Stomach (tissue), 4 donors: ENCODE results near the gene UCN2.

Experiments used
- EP300 ChIP-seq: sonication (generic); formaldehyde crosslinking; IDR thresholded peaks from one replicate; pipeline ENCODE4 v1.6.1; 2017; ENCODE audit warnings: antibody characterized with exemption
- POLR2A ChIP-seq, 4 donors: fragments of 450-650 bp; IDR thresholded peaks; one replicate each; pipeline ENCODE4 v1.6.1; 2016; ENCODE audit warnings: antibody characterized with exemption in 4 of 4, control low read depth in 2 of 4, mild to moderate bottlenecking in 1 of 4, moderate library complexity in 1 of 4
- POLR2AphosphoS5 ChIP-seq, 3 donors: sonication (generic); formaldehyde crosslinking; IDR thresholded peaks; one replicate each; pipeline ENCODE4 v1.6.1; 2016; ENCODE audit warnings: antibody characterized with exemption in 3 of 3
- TF ChIP-seq, protein P1 (sequence below), 7 experiments: fragments of 450-650 bp in 4 of 7; fragments of 200-600 bp in 3 of 7; sonication (generic) in 3 of 7; IDR thresholded peaks; one replicate each; pipeline ENCODE4 v1.5.1; 2016 to 2019; ENCODE audit warnings: antibody characterized with exemption in 7 of 7, control low read depth in 2 of 7, mild to moderate bottlenecking in 1 of 7

GRCh38 chr3:48555231-48555948 is 8.2 kb downstream of the UCN2 start:
- no peak for TF ChIP-seq POLR2AphosphoS5 (IDR thresholded peaks at IDR 0.05)
- no peak for TF ChIP-seq POLR2A (IDR thresholded peaks at IDR 0.05)
- TF ChIP-seq, protein P1, sequence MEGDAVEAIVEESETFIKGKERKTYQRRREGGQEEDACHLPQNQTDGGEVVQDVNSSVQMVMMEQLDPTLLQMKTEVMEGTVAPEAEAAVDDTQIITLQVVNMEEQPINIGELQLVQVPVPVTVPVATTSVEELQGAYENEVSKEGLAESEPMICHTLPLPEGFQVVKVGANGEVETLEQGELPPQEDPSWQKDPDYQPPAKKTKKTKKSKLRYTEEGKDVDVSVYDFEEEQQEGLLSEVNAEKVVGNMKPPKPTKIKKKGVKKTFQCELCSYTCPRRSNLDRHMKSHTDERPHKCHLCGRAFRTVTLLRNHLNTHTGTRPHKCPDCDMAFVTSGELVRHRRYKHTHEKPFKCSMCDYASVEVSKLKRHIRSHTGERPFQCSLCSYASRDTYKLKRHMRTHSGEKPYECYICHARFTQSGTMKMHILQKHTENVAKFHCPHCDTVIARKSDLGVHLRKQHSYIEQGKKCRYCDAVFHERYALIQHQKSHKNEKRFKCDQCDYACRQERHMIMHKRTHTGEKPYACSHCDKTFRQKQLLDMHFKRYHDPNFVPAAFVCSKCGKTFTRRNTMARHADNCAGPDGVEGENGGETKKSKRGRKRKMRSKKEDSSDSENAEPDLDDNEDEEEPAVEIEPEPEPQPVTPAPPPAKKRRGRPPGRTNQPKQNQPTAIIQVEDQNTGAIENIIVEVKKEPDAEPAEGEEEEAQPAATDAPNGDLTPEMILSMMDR (IDR thresholded peaks at IDR 0.05): no peak
- TF ChIP-seq EP300: no peak
